Measurements from ENCODE around the gene GREM1. TPM values are rescaled to one million over a fixed set of nuclear protein-coding genes. Genes with fewer than 3 reads are reported as not detected.

Gene GREM1
- total RNA-seq, 2 donors from 2014 or later = 3.1 to 41.5 TPM

DNA sequence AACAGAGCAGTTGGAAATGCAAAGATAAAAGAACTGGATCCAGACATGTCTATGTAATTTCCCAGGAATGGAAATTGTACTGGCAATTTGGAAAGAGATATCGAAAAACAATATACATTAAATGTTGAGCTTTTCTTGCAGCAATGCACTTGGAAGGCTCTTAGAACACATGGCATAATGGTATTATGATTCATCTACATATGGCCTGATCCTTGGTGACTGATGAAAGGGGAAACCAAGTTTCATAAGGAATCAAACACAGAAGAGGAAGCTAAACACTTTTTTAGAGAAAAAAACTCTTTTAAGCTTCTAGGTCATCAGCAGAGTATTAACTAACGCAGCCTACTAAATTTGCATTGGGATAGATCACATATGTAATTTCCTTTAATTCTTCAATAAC, 12.4 kb upstream of the GREM1 start:
- intact Hi-C loops (cut with DNase I) = no loop called here
- Histone ChIP-seq H3K4me1 (replicated peaks) (no peaks in the 10 kb centered on the region), H3K27me3 (replicated peaks; ENCODE audit: insufficient read depth) (no peaks in the 10 kb centered on the region), H3K4me3 (no peak overlapping the region), H3K36me3 (no peaks in the 10 kb centered on the region), H3K27ac (no peak overlapping the region), H3K9me3 (no peaks in the 10 kb centered on the region)
- 93% methylated on average over 2 of the region's 2 CpGs for WGBS
- TF ChIP-seq CTCF (IDR thresholded peaks at IDR 0.05) (no peak), POLR2AphosphoS5 (IDR thresholded peaks at IDR 0.05) (no peak), POLR2A (IDR thresholded peaks at IDR 0.05) (no peak)
- no peak for DNase-seq (ENCODE audit: low spot score)

GRCh38 chr15:32706704-32707103, 11.1 kb upstream of the GREM1 start:
- Histone ChIP-seq H3K4me3 (no peak overlapping the region), H3K36me3 (no peaks in the 10 kb centered on the region), H3K27ac (no peak overlapping the region), H3K9me3 (no peaks in the 10 kb centered on the region), H3K27me3 (replicated peaks; ENCODE audit: insufficient read depth) (no peaks in the 10 kb centered on the region), H3K4me1 (replicated peaks) (no peaks in the 10 kb centered on the region)
- intact Hi-C loops (cut with DNase I) = no loop called here
- DNase-seq (ENCODE audit: low spot score) = no peak
- TF ChIP-seq POLR2A (IDR thresholded peaks at IDR 0.05) = no peak
- no peak for TF ChIP-seq CTCF (IDR thresholded peaks at IDR 0.05)
- no peak for TF ChIP-seq POLR2AphosphoS5 (IDR thresholded peaks at IDR 0.05)
- 65% methylated on average over 3 of the region's 3 CpGs for WGBS

- DNase-seq (ENCODE audit: low spot score) = no peak
- no peak for TF ChIP-seq CTCF (IDR thresholded peaks at IDR 0.05)
- TF ChIP-seq POLR2AphosphoS5 (IDR thresholded peaks at IDR 0.05) = no peak
- TF ChIP-seq POLR2A (IDR thresholded peaks at IDR 0.05) = no peak
- WGBS = 72% methylated on average over 6 of the region's 6 CpGs
- no peaks in the 10 kb centered on the region for H3K27me3 ChIP-seq (replicated peaks; ENCODE audit: insufficient read depth)
- H3K4me3 ChIP-seq = no peak overlapping the region
- H3K4me1 ChIP-seq (replicated peaks) = no peaks in the 10 kb centered on the region
- H3K27ac ChIP-seq = no peak overlapping the region
- H3K9me3 ChIP-seq = no peaks in the 10 kb centered on the region
- no peaks in the 10 kb centered on the region for H3K36me3 ChIP-seq
- intact Hi-C loops (cut with DNase I) = no loop called here
Observed at GRCh38 chr15:32707436-32707835, 10.4 kb upstream of the GREM1 start.

- intact Hi-C loops (cut with DNase I) = no loop called here
- WGBS = 79% methylated on average over 9 of the region's 9 CpGs
- TF ChIP-seq CTCF (IDR thresholded peaks at IDR 0.05) = no peak
- TF ChIP-seq POLR2A (IDR thresholded peaks at IDR 0.05) = no peak
- TF ChIP-seq POLR2AphosphoS5 (IDR thresholded peaks at IDR 0.05) = no peak
- Histone ChIP-seq H3K36me3 (no peaks in the 10 kb centered on the region), H3K27me3 (replicated peaks; ENCODE audit: insufficient read depth) (no peaks in the 10 kb centered on the region), H3K4me1 (replicated peaks) (no peaks in the 10 kb centered on the region), H3K9me3 (no peaks in the 10 kb centered on the region), H3K4me3 (no peak overlapping the region), H3K27ac (no peak overlapping the region)
- DNase-seq (ENCODE audit: low spot score) = no peak
Observed at GRCh38 chr15:32709295-32710033, 8.3 kb upstream of the GREM1 start.

DNA sequence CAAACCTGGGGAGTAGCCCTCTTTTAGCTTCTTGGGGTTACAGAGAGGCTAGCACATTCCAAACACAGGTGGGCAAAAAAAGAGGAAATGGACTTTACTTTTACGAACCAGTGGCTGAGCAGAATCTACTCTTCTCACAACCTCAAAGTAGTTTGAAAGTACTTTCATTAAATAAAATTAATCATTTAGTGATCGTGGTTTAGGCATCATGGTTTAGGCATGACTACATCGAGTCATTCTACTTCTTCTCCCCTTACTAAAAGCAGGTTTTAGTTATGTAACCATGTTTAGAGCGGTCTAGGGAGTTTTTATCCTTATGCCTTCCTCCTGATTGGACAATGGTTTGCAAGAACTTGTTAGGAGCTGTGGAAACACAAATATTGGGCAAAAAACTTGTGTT, 2.5 kb upstream of the GREM1 start:
- DNase-seq (ENCODE audit: low spot score) = no peak
- 45% methylated on average over 4 of the region's 4 CpGs for WGBS
- Histone ChIP-seq H3K36me3 (no peaks in the 10 kb centered on the region), H3K27me3 (replicated peaks; ENCODE audit: insufficient read depth) (peaks cover 10% of the 10 kb centered on the region), H3K4me1 (replicated peaks) (no peaks in the 10 kb centered on the region), H3K27ac (no peak overlapping the region), H3K9me3 (no peaks in the 10 kb centered on the region), H3K4me3 (no peak overlapping the region)
- TF ChIP-seq POLR2AphosphoS5 (IDR thresholded peaks at IDR 0.05) = no peak
- TF ChIP-seq POLR2A (IDR thresholded peaks at IDR 0.05) = no peak
- TF ChIP-seq CTCF (IDR thresholded peaks at IDR 0.05) = no peak
- intact Hi-C loops (cut with DNase I) = no loop called here
